Activated CD8-positive, alpha-beta memory T cell treated with anti-CD3 and anti-CD28 coated beads for 24 hours (primary cell): ENCODE measurements around the gene DOCK9.

ENCODE experiments used
- DNase-seq: peaks from one replicate; pipeline ENCODE4 v3.0.0-alpha.2; 2020

Gene DOCK9

DNA sequence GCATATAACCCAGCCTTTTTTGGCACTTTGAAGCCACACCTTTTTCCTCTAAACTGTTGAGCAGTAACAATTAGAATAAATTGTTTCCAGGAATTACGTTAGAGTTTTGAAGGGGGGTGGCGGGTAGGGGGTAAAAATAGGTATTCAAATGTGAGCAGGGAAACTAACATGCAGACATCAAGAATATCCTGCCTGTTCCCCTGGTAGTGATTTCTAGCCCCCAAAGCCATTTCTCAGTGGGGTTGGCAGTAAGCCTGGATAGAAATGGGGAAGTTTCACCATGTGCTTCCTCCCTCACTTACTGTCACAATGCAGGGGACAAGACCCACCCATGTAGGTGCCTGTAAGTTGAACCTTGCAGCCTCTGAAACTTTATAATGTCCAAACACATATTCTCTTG is 3.8 kb downstream of the DOCK9 start:
- DNase-seq = no peak

DNA sequence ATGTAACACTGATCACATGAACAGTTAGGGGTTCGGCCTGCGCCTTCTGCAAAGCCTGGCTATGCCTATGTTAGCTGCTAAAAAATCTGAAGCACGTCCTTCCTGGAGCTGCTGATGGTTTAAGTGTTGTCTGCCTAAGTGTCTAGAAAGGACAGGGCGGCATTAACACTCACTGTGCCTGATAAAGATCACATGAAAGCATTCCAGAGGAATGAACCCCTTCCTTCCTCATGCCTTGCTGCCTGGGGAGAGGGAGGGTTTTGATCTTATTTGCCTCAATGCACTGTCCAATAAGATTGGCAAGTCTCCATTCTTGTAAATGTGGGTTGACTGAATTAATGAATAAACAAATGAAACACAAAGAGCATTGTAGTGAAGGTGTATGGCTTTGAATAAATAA is 5.2 kb downstream of the DOCK9 start:
- DNase-seq = no peak

DNA sequence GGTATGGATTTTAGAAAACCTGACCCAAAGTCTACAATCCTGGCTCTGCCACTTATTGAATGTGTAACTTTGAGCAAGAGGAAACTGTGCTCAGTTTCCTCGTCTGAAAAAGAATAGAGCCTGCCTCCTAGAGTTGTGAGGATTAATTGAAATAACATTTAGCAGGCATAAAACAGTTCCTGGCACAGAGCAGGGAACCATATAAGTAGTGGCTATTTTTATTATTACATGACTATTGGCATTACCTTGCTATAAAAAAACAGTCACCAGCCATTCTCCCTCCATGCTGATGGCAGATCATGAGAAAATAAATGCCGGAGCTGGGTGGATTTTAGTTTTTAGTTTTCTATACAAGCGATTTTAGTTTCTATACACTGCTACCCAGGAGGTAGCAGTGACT is 5.8 kb downstream of the DOCK9 start:
- no peak for DNase-seq

DNA sequence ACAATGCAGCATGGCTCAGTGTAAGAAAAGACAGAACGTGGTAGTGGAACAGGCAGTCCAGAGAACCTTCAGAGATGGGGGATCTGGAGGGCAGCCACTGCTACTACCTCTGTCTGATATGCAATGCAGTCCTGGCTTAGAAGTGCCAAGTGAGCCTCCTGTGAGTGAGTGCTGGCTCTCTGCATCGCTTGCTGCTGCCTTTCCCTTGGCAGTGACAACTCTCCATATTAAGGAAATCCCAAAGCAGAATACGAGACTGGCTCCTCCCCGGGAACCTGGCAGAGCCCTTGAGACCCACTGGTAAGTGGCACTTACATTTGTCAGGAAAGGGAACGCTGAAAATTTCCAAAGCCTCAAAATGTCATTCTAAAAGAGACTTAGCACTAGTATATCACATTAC is 7.5 kb downstream of the DOCK9 start:
- DNase-seq = no peak

DNA sequence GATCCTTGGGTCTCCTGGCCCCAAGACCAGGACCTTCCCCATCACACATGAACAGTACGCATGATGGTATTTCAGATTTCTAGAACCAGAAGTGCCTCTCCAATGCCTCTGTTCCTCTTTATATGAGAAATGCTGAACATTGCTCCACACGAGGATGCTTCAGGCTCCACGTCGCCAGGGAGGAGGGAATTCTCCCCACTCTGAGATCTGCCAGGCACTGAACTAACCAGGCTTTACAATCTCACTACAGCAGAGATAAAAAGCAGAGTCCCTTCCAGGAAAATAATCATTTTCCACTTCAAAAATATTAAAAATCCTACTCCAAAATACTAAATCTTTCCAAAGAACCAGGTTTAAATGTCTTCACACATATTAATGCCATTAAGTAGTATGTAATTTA is 10.4 kb downstream of the DOCK9 start:
- DNase-seq = no peak

DNA sequence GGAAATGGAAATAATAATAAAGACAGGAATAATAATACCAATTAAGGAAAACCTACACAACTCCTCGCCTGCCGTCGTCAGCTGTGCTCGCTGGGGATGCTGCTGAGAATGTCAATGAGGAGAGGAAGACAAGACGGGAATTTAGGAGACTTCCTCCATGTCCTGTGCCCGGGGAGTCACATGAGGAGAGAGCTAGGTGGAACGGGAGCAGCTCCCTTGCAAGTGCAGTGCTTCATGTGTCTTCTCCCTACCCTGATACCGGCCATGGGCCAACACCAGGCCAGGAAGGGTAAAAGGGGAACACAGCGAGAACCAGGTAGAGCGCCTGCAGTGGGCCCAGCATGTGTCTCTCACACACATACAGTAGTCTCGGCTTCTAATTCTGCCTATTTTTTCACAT is 11.8 kb downstream of the DOCK9 start:
- DNase-seq = no peak

DNA sequence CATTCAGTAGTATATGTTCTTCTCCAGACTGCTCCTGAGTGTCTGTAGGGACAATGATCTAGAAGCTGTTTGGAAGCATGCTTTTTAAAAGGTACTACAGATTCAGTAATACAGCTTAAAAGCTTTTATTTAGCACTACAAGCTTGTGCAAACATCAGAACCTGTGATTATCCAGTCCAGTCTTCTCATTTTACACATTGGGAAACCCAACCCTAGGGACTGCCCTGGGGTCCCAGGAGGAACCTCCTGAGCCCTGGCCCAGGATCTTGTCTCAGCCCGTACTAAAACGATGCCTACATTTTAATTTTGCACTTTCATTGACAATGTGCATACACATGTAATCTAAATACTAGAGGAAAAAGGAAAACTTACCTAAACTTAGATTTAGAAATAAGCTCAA is 12.5 kb downstream of the DOCK9 start:
- no peak for DNase-seq

DNA sequence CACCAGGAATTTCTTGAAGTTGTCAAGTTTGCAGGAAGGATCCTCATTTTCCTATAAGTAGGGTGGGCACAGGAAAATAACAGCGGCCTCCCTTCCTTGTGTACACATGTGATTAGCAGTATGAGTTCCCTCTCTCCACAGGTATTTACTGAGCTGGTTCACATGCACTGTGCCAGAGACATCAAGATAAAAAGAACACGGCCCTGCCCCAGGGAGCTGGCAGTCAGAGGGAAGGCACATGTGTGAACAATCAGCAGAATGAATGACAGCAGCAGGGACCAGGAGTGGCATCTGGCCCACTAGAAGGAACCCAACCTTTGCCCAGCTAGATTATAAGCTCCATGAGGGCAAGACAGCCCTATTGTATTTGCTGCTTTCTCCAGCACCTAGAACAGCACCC is 13.9 kb downstream of the DOCK9 start:
- no peak for DNase-seq

DNA sequence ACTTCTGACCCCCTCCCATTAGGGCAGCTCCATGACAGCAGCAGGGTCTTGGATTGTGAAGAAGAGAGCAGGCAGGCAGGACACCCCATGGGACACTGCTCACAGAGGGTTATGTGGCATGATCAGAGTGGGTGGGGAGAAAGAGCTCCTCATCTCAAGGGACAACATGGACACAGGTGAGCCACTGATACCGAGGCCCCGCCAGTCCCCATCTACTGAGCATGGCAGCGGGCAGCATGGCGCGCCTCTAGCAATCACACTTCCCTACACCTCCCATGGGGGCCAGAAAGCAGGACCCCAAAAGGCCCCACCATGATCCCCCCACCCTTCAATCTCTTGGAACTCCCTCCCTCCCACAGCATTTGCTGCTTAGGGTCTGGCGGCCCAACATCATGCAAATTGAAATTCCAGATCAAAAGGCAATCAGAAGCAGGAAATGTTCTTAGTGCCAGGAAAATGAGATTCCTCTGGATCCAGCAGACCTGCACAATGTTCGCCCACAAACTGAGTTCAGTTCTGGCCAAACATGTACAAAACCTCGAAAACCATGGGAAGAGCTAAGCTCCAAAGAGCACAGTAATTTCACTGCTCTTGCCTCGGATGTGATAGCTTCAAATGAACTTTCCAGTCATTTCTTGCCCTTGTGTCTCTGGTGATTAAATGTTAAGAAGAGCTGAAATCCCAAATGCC is 14.8 kb downstream of the DOCK9 start:
- no peak for DNase-seq

DNA sequence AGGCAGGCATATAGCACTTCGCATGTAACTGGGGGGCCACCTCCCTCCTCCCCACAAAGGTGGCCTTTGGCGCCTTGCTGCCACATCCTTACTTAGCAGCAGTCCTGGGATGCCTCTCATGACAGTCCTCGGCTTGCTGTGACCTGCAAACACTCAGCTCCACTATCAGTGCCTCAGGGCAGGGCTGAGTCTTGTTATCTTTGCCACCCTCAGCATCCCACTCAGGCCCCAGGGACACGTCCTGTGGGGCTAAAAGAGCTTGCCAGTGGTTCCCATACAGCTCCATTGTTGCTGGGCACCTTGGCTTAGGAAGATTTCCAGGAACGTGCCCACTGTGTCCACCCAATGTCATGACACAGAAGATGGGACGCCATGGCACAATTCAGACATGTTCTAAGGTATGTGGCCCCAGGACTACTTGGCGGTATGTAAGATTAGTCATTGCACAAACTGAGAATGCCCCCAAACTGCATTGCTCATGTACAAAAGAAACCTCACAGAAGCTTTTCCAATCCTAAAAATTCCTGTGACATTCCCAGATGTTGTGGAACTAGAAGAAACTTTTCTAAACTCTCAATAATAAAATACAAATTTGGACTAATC is 16.3 kb downstream of the DOCK9 start:
- DNase-seq = no peak

DNA sequence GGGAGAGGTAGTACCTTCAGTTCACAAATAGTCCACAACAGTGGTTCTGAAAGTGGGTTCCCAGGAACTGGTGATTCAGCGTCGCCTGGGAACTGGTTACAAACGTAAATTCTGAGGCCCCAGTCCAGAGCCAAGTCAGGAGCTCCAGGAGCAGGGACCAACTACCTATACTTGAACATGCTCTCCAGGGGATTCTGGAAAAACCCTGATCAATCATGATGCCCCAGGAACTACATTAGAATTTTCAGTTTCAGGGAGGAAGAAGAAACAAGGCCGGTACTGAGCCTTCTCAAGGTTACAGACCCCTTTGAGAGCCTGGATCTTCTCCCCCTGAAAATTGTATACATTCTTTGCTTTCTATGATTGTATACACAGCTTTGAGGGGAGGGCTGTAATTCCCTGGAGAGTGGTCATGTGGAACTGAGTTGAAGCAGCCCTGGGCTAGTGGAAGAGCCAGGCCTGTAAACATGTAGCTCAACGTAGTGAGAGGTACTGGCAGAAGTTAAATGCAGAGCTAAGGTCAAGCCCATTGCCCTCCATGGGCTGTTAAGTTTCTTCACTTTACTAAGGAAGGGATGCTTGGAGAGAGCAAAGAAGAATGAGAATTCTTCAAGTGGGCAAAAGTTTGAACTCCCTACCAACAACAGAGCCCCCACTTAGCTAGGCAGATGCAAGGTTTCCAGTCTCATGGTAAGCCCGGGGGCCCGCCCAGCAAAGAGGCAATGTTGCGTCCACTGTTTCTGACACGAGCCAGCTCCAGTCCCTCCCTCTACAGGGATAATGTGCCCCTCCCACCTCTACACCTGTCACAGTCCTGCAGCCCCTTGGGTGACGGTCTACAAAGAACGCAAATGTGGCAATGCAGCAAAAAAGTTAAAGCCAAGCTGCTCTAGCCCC is 17.0 kb downstream of the DOCK9 start:
- DNase-seq = no peak

DNA sequence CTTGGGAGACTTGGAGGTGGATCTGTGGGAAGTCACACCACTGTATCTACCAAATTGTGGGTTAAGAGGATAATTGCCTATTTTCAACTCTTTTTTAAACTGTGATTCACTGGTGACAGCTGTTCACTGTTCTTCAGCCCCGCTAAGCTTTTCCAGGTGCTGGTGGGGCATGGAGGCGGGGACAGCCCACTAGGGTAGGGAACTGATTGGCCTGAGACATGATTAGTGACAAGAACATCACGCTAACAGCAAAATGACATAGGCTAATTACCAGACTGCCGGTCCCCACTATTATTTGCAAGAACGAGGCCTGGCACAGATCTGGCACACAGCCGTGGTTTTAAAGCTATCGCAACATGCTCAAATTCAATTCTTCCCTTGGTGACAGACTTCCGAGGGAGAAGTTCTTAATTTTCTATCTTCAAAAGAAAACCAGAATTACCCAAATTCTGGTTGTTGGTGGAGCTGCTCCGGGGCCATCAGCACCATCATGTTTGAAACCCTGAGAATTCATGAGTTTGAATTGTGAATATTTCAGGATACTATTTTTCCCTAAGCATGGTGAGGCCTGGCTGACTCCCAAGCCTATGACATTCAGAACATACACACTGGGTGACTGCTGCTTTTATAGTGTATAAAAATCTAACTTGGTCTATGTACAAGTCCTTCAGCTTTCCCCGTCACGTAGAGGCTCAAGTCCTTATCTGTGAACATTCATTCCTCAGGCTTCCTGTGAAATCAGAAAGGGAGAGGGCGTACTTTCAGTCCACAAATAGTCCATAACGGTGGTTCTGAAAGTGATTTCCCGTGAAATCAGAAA is 17.9 kb downstream of the DOCK9 start:
- DNase-seq = no peak

DNA sequence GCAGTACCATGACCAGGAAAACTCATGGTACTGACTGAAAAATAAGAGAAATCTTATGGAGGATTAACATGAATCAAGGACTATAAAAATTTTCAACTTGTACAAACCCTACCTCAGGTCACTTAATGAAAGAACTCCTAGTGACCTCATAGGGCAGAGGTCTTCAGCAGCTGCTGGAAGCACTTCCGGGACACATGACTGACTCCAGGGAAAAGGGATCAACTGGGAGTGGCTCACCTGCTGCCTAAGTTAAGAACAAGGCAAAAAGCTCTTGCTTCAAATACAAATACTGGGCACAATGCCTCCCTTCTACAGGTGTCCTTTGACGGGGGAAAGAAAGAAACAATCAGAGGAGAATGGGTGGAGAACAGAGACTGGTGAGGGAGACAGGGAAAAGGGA is 18.6 kb downstream of the DOCK9 start:
- DNase-seq = no peak

DNA sequence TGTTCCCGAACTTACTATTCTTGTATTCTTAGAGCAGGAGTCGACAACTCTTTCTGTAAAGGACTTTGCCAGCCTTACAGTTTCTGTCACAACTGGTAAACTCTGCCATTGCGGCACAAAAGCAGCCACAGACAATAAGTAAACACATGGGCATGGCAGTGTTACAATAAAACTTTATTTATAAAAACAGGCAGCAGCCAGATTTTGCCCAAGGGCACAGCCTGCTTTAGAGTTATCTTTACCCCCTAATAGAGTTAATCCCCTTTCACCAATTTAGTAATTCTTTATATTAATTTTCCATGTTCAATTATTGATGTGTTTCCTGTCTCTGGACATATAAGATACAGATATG is 19.4 kb downstream of the DOCK9 start:
- no peak for DNase-seq

DNA sequence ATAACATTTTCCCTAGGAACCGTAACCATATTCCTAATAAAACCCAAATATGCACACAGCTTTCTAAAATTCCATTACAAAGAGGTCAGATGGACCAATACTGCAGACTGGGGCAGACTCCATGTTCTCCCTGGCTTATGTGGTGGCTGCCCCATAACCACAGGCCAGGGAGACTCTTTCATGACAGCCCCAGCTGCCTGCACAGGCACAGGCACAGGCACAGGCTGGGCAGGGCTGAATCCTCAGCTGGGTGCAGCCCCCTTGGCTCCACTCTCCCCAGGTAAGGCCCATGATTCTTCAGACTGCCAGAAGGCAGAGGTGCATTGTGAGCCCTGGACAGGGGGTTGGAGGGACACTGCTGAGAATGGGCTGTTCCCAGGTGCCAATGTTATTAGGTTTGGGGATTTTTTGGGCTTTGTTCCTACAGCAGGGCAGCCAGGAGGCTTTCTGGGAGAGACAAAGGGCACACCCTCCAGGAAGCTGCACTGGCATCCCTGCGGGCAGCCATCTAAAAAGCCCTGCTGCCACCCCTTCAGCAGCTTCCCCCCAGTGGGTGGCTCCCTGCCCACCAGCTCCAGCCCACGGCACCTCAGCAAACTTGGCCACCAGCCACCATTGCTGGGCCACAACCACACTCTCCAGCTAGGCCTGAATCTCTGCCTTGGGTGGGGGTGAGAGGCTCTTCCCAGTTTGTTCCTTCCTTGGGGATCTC is 20.0 kb downstream of the DOCK9 start:
- no peak for DNase-seq

DNA sequence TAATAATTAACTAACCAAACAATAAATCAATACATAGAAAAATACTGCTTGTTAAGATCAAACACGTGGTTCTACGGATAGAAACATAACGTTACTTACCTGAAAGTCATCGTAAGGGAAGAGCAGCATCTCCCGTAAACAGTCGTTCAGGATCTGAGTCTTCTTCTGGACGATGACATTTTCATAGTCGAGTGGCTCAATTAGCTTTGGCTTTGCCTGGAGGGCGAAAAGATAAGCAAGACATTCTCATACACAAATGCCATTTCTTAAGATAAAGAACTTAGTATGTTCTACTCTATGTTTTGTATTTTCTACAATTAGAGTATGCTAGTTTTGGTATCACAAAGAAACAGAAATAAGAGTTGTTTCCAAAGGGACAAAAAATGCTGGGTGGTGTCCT is 22.5 kb downstream of the DOCK9 start:
- no peak for DNase-seq

DNA sequence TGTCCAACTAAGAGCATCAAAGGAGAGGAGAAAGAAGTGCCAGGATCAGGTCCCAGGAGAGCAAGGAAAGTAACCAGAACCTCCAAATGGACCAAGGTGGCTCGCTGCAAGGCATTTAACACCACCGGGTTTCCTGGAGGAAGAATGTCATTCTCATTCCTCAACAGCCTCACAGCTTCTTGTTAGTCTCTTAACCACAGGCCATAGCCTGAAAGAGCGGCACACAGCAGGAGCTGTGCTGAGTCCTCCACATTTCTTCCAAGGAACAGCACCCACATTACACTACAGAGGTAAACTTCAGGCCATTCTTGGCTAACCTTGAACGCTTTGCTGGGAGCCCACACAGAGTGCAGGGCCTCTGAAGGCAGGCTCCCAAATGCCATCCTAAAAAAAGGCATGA is 23.6 kb downstream of the DOCK9 start:
- DNase-seq = no peak

DNA sequence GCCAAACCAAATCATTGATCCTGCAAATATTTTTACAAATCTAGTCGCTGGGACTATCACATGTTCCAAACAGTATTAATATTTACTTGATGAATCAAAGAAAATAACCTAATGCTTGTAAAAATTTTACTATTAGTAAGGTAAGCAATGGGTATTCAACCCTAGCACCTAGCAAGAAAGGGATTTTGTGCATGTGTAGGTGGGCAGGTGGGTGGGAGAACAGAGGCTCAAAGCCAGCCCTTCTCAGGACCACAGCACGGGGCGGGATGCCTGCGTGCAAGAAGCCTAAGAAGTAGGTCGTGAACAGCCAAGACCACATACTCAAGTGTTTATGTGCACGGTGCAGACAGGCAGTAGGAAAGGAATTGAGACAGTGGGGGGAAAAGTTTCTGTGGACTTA is 26.6 kb downstream of the DOCK9 start:
- DNase-seq = no peak

DNA sequence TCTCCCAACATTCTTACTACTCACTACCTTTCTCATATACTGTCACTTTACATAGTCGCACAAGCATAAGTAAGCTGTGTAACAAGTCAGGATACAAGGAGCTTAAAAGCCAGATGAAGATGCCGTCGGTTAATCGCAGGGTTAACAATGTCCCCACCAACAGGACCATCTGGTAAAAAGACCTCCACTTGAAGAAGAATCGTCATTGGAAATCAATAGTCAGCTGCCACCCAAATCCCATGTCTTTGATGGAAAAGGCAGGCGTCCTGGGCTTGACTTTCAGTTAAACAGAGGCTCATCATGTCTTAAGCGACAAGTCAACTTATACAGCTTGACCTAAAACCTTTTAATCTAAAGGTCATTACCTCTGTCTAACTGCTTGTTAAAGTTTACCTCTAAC is 27.2 kb downstream of the DOCK9 start:
- DNase-seq = no peak

DNA sequence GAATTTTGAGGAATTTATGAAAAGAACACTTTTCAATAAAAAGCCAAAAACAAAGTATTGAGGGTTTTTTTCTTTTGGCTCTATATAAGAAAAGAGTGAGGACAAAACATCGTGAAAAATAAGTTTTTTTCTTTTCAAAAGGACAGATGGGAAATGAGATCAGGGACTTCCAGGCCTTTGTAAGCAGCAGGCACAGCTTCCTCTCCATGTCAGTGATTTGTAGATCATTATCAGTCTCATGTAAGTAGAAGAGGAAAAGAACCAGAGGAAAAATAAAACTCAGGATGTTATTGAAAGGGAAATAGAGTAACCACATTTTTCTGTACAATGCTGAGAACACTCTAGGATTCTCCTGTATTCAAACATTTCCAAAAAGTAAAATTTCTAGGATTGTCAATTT is 29.9 kb downstream of the DOCK9 start:
- no peak for DNase-seq

DNA sequence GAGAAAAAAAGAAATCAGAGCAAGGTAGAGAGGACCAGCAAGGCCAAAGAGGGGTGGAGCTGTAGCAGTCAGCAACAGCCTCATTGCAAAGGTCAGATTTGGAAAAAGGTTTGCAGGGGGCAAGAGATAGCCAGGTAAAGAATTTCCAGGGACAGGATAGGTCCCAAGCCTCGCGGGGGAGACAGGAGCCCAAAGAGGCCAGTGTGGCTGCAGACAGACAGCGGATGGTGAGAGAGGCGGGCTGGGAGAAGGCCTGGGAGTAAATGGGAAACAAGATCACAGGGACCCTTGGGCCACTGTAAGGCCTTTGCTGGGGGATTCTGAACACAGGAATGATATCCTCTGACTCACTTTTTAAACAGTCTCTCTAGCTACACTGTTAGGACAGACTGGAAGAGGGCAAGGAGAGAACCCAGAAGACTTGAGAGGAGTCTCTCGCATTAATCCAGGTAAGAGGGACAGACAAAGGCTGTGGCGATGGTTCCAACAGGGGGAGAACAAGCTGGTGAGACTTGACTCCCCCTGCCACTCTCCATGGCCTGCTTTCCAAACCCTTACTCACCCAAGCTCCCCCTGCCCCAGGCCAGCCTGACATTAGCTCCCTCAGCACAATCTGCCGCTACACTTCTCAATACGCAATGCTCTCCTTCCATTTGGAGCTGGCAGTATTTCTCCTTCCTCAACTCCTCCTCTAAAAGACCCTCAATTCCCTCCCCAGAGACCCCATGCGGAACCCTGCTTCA is 31.8 kb downstream of the DOCK9 start:
- no peak for DNase-seq

DNA sequence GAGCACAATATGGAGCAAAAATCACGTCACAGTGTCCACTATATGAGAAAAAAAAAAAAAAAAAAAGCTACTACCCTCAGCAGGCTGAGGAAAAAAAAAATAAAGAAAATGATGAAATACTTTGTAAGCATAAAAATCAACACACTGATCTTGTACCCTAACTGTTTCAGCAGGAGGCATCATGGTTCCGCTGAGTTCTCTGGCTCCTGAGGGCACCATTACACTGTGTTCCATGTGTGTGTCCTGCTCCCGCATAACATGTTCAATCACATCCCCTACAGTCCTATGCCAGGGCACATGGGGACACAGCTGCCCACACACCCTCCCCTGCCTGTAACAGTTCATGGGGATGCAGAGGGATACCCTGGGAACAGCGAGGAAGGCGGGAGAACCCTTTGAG is 33.5 kb downstream of the DOCK9 start:
- DNase-seq = no peak
